ENCODE data around the gene WDFY4.

The WDFY4 gene

DNA sequence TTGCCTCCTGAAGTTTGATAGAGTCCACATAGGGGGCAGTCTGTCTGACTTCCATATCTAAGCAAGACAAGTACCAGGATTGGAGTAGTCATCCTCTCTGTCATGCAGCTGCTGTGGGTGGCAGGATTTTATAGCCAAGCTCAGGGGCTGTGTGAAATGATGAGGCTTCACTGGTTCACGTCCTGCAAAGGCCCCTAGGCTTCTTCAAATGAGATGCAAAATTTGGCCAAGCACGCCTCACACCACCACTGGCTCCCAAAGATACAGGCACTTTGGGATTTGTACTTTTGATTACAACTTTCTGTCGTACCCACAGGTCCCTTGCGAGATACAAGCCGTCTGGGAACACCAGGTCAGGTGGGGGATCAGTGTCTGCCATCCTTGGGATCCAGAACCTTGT is 67.1 kb downstream of the WDFY4 start:
- Histone ChIP-seq H3K9me3 (ENCODE audit: control insufficient read depth in 5 of 5, low read length in 5 of 5) (no peaks in the 10 kb centered on the region), H3K4me1 (ENCODE audit: control insufficient read depth in 5 of 5, insufficient read depth in 5 of 5, low read length in 5 of 5) (peaks cover 0 to 31% (median 2%) of the 10 kb centered on the region in 5 donors), H3K36me3 (ENCODE audit: control insufficient read depth in 5 of 5, insufficient read depth in 5 of 5, low read length in 5 of 5) (no peaks in the 10 kb centered on the region), H3K27me3 (ENCODE audit: control insufficient read depth in 5 of 5, insufficient read depth in 4 of 5, low read length in 5 of 5) (no peaks in the 10 kb centered on the region), H3K9ac (ENCODE audit: low read length in 5 of 5) (no peak overlapping the region), H3K4me3 (ENCODE audit: low read depth in 1 of 5, low read length in 5 of 5) (no peak overlapping the region), H3K27ac (ENCODE audit: low read depth, low read length) (no peak overlapping the region)

DNA sequence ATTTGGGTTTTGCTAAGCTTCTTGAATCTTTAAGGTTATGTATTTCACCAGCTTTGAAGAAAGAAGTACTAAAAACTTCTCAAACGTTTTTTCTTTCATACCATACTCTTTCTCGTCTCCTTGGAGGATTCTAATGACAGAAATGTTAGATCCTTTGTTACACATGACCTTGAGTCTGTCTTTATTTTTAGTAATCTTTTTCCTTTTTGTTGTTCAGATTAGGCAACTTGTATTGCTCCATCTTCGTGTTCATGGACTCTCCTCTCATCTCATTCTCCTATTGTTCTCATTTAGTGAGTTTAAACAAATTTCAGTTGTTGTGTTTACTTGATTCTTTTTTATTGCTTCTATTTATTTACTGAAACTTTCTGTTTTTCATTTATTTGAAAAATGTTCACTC is 73.7 kb downstream of the WDFY4 start:
- Histone ChIP-seq H3K4me1 (ENCODE audit: control insufficient read depth in 5 of 5, insufficient read depth in 5 of 5, low read length in 5 of 5) (no peaks in the 10 kb centered on the region), H3K27ac (ENCODE audit: low read depth, low read length) (no peak overlapping the region), H3K9ac (ENCODE audit: low read length in 5 of 5) (no peak overlapping the region), H3K4me3 (ENCODE audit: low read depth in 1 of 5, low read length in 5 of 5) (no peak overlapping the region), H3K9me3 (ENCODE audit: control insufficient read depth in 5 of 5, low read length in 5 of 5) (no peaks in the 10 kb centered on the region), H3K36me3 (ENCODE audit: control insufficient read depth in 5 of 5, insufficient read depth in 5 of 5, low read length in 5 of 5) (peaks cover 0 to 5% (median 0%) of the 10 kb centered on the region in 5 donors), H3K27me3 (ENCODE audit: control insufficient read depth in 5 of 5, insufficient read depth in 4 of 5, low read length in 5 of 5) (peaks cover 0 to 2% (median 0%) of the 10 kb centered on the region in 5 donors)

DNA sequence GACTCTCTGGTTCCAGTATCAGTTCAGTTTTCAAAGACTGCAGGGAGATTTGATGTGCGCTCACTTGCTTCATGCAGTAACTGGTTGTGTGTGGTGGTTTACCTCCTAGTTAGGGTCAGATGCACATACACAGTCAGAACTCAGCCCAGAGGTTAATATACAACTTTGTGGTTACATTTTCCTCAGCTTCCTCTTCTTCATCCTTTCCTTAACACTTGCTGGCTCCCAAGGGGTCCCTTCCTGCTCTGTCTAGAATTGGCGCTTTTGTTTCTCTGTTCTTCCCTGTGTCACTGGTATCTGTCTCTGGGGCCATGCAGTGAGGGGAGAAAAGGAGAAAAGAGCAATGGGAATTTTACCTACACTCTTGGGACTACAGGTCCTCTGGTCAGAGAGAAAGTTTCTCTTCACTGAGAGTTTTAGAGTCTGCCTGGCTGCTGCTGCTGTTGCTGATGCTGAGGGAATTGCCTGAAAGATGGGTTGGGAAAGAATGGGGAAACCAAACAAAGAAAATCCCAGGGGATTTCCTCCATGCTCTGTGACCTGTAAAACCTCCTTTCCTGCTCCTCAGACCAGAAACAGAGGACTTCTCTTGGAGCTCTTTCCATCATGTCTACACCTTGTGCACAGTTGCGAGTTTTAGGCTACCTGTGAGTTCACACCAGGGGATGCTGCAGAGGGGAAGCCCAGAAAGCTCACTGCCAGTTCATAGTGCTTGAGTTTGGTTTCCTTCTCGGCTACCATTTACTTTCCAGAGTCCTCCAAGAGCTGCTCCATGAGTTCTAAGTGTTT is 74.6 kb downstream of the WDFY4 start:
- peaks cover 0 to 5% (median 0%) of the 10 kb centered on the region in 5 donors for H3K36me3 ChIP-seq (ENCODE audit: control insufficient read depth in 5 of 5, insufficient read depth in 5 of 5, low read length in 5 of 5)
- no peak overlapping the region for H3K9ac ChIP-seq (ENCODE audit: low read length in 5 of 5)
- H3K9me3 ChIP-seq (ENCODE audit: control insufficient read depth in 5 of 5, low read length in 5 of 5): no peaks in the 10 kb centered on the region
- peaks cover 0 to 2% (median 0%) of the 10 kb centered on the region in 5 donors for H3K27me3 ChIP-seq (ENCODE audit: control insufficient read depth in 5 of 5, insufficient read depth in 4 of 5, low read length in 5 of 5)
- no peak overlapping the region for H3K4me3 ChIP-seq (ENCODE audit: low read depth in 1 of 5, low read length in 5 of 5)
- H3K27ac ChIP-seq (ENCODE audit: low read depth, low read length): no peak overlapping the region
- H3K4me1 ChIP-seq (ENCODE audit: control insufficient read depth in 5 of 5, insufficient read depth in 5 of 5, low read length in 5 of 5): no peaks in the 10 kb centered on the region

DNA sequence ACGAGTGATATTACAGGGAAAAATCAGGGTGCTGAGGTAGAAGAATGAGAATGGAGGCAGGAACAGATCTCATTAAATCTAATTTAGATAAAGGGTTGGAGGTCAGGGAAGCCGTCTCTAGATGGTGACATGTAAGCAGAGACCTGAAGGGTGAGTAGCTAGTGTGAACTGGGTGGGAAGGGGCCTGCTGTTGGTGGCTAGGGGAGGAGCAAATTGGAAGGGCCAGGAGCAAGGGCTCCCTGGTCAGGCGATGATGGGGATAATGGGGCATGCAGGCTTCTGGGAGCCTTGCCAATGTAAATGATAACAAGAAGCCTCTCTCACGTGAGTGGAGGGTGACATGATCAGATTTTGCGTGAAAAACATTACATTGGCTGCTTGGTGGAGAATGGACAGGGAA is 76.3 kb downstream of the WDFY4 start:
- Histone ChIP-seq H3K27ac (ENCODE audit: low read depth, low read length) (no peak overlapping the region), H3K4me1 (ENCODE audit: control insufficient read depth in 5 of 5, insufficient read depth in 5 of 5, low read length in 5 of 5) (no peaks in the 10 kb centered on the region), H3K4me3 (ENCODE audit: low read depth in 1 of 5, low read length in 5 of 5) (no peak overlapping the region), H3K9me3 (ENCODE audit: control insufficient read depth in 5 of 5, low read length in 5 of 5) (no peaks in the 10 kb centered on the region), H3K9ac (ENCODE audit: low read length in 5 of 5) (no peak overlapping the region), H3K27me3 (ENCODE audit: control insufficient read depth in 5 of 5, insufficient read depth in 4 of 5, low read length in 5 of 5) (peaks cover 0 to 2% (median 0%) of the 10 kb centered on the region in 5 donors), H3K36me3 (ENCODE audit: control insufficient read depth in 5 of 5, insufficient read depth in 5 of 5, low read length in 5 of 5) (peaks cover 0 to 5% (median 0%) of the 10 kb centered on the region in 5 donors)

DNA sequence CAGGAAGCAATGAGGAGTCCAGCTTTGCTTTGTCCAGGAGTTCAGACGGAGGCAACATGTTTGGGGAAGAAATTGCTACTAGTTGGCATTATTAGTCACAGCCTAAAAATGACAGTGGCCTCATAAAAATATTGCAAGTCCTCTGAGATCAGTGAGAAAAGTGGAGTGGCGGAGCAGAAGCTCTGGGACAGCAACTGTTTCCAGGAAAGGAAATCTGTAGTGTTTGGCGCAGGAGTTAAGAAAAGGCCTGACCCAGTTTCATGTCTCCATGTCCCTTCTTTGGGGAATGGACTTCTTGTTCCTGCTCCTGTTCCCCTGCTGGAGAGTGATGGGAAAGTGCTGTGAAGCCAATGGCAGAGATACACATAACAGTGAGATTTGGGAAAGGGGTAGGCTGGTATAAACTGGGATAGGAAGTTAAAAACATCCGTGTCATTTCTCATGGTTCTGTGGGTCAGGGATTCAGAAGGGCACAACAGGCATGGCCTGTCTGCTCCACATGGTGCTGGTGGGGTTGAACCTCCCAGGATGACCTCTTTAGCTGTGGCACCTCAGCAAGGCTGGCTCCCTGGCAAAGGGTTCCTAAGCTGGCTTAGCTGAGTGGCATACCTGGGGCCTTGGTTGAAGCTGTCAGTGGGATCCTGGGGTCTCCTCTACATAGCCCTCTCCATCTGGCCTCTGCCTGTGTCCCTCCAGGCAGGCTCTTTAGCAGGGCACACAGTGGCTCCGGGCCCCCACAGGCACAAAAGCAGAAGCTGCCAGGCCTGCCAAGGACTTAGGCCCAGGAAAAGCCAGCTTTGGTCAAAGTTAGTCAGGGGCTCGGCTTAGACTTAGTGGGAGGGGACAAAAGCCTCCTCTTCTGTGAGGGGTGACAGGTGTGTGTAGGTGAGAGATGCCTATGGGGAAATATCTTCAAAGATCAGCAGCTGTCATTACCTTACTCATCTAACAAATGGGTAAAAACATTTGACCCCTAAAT is 77.7 kb downstream of the WDFY4 start:
- Histone ChIP-seq H3K4me3 (ENCODE audit: low read depth in 1 of 5, low read length in 5 of 5) (no peak overlapping the region), H3K9me3 (ENCODE audit: control insufficient read depth in 5 of 5, low read length in 5 of 5) (no peaks in the 10 kb centered on the region), H3K9ac (ENCODE audit: low read length in 5 of 5) (no peak overlapping the region), H3K4me1 (ENCODE audit: control insufficient read depth in 5 of 5, insufficient read depth in 5 of 5, low read length in 5 of 5) (no peaks in the 10 kb centered on the region), H3K27me3 (ENCODE audit: control insufficient read depth in 5 of 5, insufficient read depth in 4 of 5, low read length in 5 of 5) (peaks cover 0 to 2% (median 0%) of the 10 kb centered on the region in 5 donors), H3K27ac (ENCODE audit: low read depth, low read length) (no peak overlapping the region), H3K36me3 (ENCODE audit: control insufficient read depth in 5 of 5, insufficient read depth in 5 of 5, low read length in 5 of 5) (peaks cover 0 to 5% (median 0%) of the 10 kb centered on the region in 5 donors)

DNA sequence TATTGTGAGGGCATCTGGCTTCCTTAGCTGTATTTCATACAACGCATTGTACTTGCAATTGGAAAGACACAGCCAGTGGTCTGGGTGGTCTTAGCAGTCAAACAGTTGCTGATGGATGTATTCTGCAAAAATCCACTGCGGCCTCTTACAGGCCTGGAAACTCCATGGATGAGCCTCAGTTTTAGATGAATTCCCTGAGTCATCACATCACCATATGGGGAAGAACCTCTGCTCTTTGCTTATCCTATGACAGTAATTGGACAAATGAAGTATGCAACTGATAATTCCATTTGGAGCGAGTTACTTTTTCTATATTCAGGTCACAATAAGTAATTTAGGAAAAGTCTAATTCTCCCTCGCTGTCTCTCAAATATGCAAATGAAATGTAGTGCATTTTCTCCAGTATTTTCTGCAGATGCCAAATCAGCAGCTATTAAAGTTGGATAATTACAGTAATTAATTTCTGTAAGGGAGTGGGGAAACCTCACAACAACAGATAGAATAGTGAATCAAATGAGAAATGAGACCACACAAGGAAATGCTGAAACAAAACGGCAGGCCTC is 78.8 kb downstream of the WDFY4 start:
- H3K9me3 ChIP-seq (ENCODE audit: control insufficient read depth in 5 of 5, low read length in 5 of 5): no peaks in the 10 kb centered on the region
- H3K36me3 ChIP-seq (ENCODE audit: control insufficient read depth in 5 of 5, insufficient read depth in 5 of 5, low read length in 5 of 5): peaks cover 0 to 5% (median 0%) of the 10 kb centered on the region in 5 donors
- no peak overlapping the region for H3K27ac ChIP-seq (ENCODE audit: low read depth, low read length)
- H3K4me3 ChIP-seq (ENCODE audit: low read depth in 1 of 5, low read length in 5 of 5): no peak overlapping the region
- H3K9ac ChIP-seq (ENCODE audit: low read length in 5 of 5): no peak overlapping the region
- H3K27me3 ChIP-seq (ENCODE audit: control insufficient read depth in 5 of 5, insufficient read depth in 4 of 5, low read length in 5 of 5): peaks cover 0 to 2% (median 0%) of the 10 kb centered on the region in 5 donors
- H3K4me1 ChIP-seq (ENCODE audit: control insufficient read depth in 5 of 5, insufficient read depth in 5 of 5, low read length in 5 of 5): no peaks in the 10 kb centered on the region

DNA sequence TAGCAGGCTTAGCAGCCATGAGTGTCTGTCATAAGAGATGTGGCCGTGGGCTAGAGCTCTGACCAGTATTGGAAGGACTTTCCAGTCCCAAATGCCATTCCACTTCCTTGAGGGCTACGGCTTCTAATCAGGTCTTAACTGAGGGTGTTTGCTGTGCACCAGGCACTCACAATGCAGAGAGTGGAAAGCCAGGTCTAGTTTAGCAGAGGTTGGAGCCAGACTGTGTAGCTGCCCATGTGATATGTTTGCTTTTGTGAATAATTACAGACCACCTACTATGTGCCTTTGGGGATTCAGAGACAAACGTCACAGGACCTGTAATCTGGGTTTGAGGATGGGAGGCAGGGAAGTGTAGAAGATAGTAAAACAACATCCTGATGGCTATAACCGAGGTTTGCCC is 79.8 kb downstream of the WDFY4 start:
- H3K36me3 ChIP-seq (ENCODE audit: control insufficient read depth in 5 of 5, insufficient read depth in 5 of 5, low read length in 5 of 5): peaks cover 0 to 5% (median 0%) of the 10 kb centered on the region in 5 donors
- H3K27me3 ChIP-seq (ENCODE audit: control insufficient read depth in 5 of 5, insufficient read depth in 4 of 5, low read length in 5 of 5): peaks cover 0 to 2% (median 0%) of the 10 kb centered on the region in 5 donors
- no peak overlapping the region for H3K27ac ChIP-seq (ENCODE audit: low read depth, low read length)
- H3K4me3 ChIP-seq (ENCODE audit: low read depth in 1 of 5, low read length in 5 of 5): no peak overlapping the region
- H3K9me3 ChIP-seq (ENCODE audit: control insufficient read depth in 5 of 5, low read length in 5 of 5): no peaks in the 10 kb centered on the region
- no peaks in the 10 kb centered on the region for H3K4me1 ChIP-seq (ENCODE audit: control insufficient read depth in 5 of 5, insufficient read depth in 5 of 5, low read length in 5 of 5)
- no peak overlapping the region for H3K9ac ChIP-seq (ENCODE audit: low read length in 5 of 5)

DNA sequence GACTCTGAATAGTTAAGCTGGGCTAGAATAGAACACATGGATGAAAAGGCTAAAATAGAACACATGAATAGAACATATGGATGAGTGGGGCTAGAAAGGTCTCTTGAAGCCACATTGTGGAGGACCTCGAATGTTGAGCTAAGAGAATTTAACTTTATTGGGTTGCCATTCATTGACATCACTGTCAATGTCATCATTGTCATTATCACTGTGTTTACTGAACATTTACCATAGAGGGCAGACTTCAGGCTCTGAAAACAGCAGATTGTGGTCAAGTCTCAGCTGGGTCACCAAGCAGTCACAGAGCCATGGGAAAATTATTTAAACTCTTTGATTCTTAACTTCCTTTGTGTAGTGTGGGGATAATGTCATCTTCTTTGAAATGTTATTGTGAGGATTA is 80.4 kb downstream of the WDFY4 start:
- H3K4me1 ChIP-seq (ENCODE audit: control insufficient read depth in 5 of 5, insufficient read depth in 5 of 5, low read length in 5 of 5): no peaks in the 10 kb centered on the region
- no peak overlapping the region for H3K9ac ChIP-seq (ENCODE audit: low read length in 5 of 5)
- H3K36me3 ChIP-seq (ENCODE audit: control insufficient read depth in 5 of 5, insufficient read depth in 5 of 5, low read length in 5 of 5): peaks cover 0 to 5% (median 0%) of the 10 kb centered on the region in 5 donors
- no peak overlapping the region for H3K27ac ChIP-seq (ENCODE audit: low read depth, low read length)
- peaks cover 0 to 2% (median 0%) of the 10 kb centered on the region in 5 donors for H3K27me3 ChIP-seq (ENCODE audit: control insufficient read depth in 5 of 5, insufficient read depth in 4 of 5, low read length in 5 of 5)
- H3K9me3 ChIP-seq (ENCODE audit: control insufficient read depth in 5 of 5, low read length in 5 of 5): no peaks in the 10 kb centered on the region
- no peak overlapping the region for H3K4me3 ChIP-seq (ENCODE audit: low read depth in 1 of 5, low read length in 5 of 5)

DNA sequence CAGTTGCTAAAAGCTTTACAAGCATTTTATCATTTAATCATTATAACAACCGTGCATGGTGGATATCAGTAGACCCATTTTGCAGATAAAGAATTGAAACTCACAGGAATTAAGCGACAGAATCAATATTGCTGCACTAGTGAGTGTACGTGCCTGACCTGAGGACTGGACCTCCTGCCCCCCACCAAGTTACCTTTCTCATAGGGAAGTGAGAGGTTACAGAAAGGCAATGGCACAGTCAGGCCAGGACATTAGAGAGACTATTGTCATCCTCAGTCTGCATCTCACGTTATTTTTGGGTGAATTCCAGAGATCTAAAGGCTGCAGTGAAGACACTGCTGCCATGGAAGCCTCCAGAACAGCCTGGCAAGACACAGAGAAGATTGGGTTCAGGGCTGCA is 80.9 kb downstream of the WDFY4 start:
- H3K9me3 ChIP-seq (ENCODE audit: control insufficient read depth in 5 of 5, low read length in 5 of 5): no peaks in the 10 kb centered on the region
- peaks cover 0 to under 1% (median 0%) of the 10 kb centered on the region in 5 donors for H3K36me3 ChIP-seq (ENCODE audit: control insufficient read depth in 5 of 5, insufficient read depth in 5 of 5, low read length in 5 of 5)
- no peaks in the 10 kb centered on the region for H3K4me1 ChIP-seq (ENCODE audit: control insufficient read depth in 5 of 5, insufficient read depth in 5 of 5, low read length in 5 of 5)
- H3K4me3 ChIP-seq (ENCODE audit: low read depth in 1 of 5, low read length in 5 of 5): no peak overlapping the region
- H3K9ac ChIP-seq (ENCODE audit: low read length in 5 of 5): no peak overlapping the region
- H3K27ac ChIP-seq (ENCODE audit: low read depth, low read length): no peak overlapping the region
- peaks cover 0 to under 1% (median 0%) of the 10 kb centered on the region in 5 donors for H3K27me3 ChIP-seq (ENCODE audit: control insufficient read depth in 5 of 5, insufficient read depth in 4 of 5, low read length in 5 of 5)
